T-cell (primary cell): ENCODE data around the gene DDR1. TPM values are rescaled to one million over a fixed set of nuclear protein-coding genes. Genes with fewer than 3 reads are reported as not detected.

ENCODE experiments used
- ATAC-seq, 4 experiments: fragments of 200-7000 bp in 3 of 4; fragments of 150-1000 bp in 1 of 4; cut with Tn5 transposase; replicated peaks in 1 of 4; 1 replicate in 3 of 4; 2 replicates in 1 of 4; pipeline ENCODE4 v1.10.0; 2021; ENCODE audit warnings: moderate library complexity in 3 of 4, mild to moderate bottlenecking in 2 of 4, moderate number of reproducible peaks in 1 of 4
- CTCF ChIA-PET, 2 donors: fragments of 300-600 bp; sonication (Branson Sonifier 250); formaldehyde crosslinking; loops; one replicate each; lab custom pipeline; 2022; ENCODE audit warnings: antibody characterized with exemption in 2 of 2; lab: Charles Lee
- POLR2A ChIA-PET, 2 donors: fragments of 300-600 bp; sonication (Branson Sonifier 250); formaldehyde crosslinking; loops; one replicate each; lab custom pipeline; 2022; ENCODE audit warnings: antibody characterized with exemption in 2 of 2; lab: Charles Lee
- DNase-seq, 35 experiments: peaks; one replicate each; pipeline versions ENCODE4 v3.0.0 to v3.0.0-alpha.2; 2013 to 2023
- H3K27ac ChIP-seq: one replicate; pipeline ENCODE4 v1.5.1; 2013; ENCODE audit warnings: low read length
- H3K27me3 ChIP-seq, 2 experiments: replicated peaks in 1 of 2; 1 replicate in 1 of 2; 2 replicates in 1 of 2; pipeline versions ENCODE4 v1.6.1 to v1.7.0; 2013; ENCODE audit warnings: low read length in 1 of 2, mixed read lengths in 1 of 2; ENCODE audit not compliant: control insufficient read depth in 2 of 2, insufficient read depth in 2 of 2; ENCODE audit errors: extremely low read depth in 1 of 2
- H3K36me3 ChIP-seq, 2 donors: 1 replicate in 1 of 2; 2 replicates in 1 of 2; pipeline versions ENCODE4 v1.6.1 to v1.7.0; 2013; ENCODE audit warnings: low read length in 1 of 2; ENCODE audit not compliant: control insufficient read depth in 2 of 2, insufficient read depth in 1 of 2; ENCODE audit errors: extremely low read depth in 1 of 2
- H3K4me1 ChIP-seq, 2 experiments: 1 replicate in 1 of 2; 2 replicates in 1 of 2; pipeline versions ENCODE4 v1.6.1 to v1.7.0; 2013; ENCODE audit warnings: low read length in 2 of 2, mixed read lengths in 1 of 2; ENCODE audit not compliant: insufficient read depth in 2 of 2, control insufficient read depth in 1 of 2; ENCODE audit errors: extremely low read depth in 1 of 2
- H3K4me3 ChIP-seq, 2 donors: 1 replicate in 1 of 2; 2 replicates in 1 of 2; pipeline versions ENCODE4 v1.5.1 to v1.7.0; 2013; ENCODE audit warnings: mild to moderate bottlenecking in 2 of 2, low read length in 1 of 2, moderate library complexity in 1 of 2; ENCODE audit not compliant: control insufficient read depth in 1 of 2; ENCODE audit errors: extremely low read depth in 1 of 2
- H3K9me3 ChIP-seq: 2 replicates; pipeline ENCODE4 v1.7.0; 2013
- H3K27ac Mint-ChIP-seq, 2 donors: one replicate each; pipeline ENCODE4 v1.8.0; 2020 to 2021; ENCODE audit warnings: mild to moderate bottlenecking in 2 of 2, mixed read lengths in 2 of 2
- H3K27me3 Mint-ChIP-seq, 2 donors: one replicate each; pipeline ENCODE4 v1.8.0; 2021 to 2022; ENCODE audit warnings: mixed read lengths in 2 of 2
- H3K36me3 Mint-ChIP-seq: one replicate; pipeline ENCODE4 v1.8.0; 2021; ENCODE audit warnings: mixed read lengths
- H3K4me1 Mint-ChIP-seq, 3 donors: one replicate each; pipeline ENCODE4 v1.8.0; 2020 to 2022; ENCODE audit warnings: mixed read lengths in 3 of 3, mild to moderate bottlenecking in 1 of 3
- H3K4me3 Mint-ChIP-seq, 3 donors: one replicate each; pipeline ENCODE4 v1.8.0; 2020 to 2022; ENCODE audit warnings: mild to moderate bottlenecking in 3 of 3, mixed read lengths in 3 of 3, moderate library complexity in 3 of 3
- H3K9me3 Mint-ChIP-seq, 3 donors: one replicate each; pipeline ENCODE4 v1.8.0; 2020 to 2022; ENCODE audit warnings: mixed read lengths in 3 of 3
- WGBS: methylation state at CpG from one replicate; pipeline ENCODE4 v1.1.5; 2013; ENCODE audit warnings: missing lambda C conversion rate; ENCODE audit not compliant: insufficient coverage; 5-methylcytosine and 5-hydroxymethylcytosine counted together
- total RNA-seq, 35 experiments: library from RNA in 6 of 35; stranded (reverse) in 6 of 35; fragments of 120-200 nt in 1 of 35; gene quantifications; one replicate each; pipeline versions ENCODE4 v1.2.1 to v1.2.4 and lab custom pipeline; 2013 to 2026

The DDR1 gene
- total RNA-seq, 5 donors from 2014 or later (not counting 1 experiment from before 2014, with no cell fraction given): 8.8 to 23.9 (median 19.3) TPM

- H3K4me3 Mint-ChIP-seq: no peak overlapping the region
- CTCF ChIA-PET: no interaction called here
- H3K27ac ChIP-seq: no peak overlapping the region
- DNase-seq: no peak
- H3K4me1 Mint-ChIP-seq: peaks cover 24 to 29% (median 29%) of the 10 kb centered on the region in 3 donors
- no peak for ATAC-seq
- no peaks in the 10 kb centered on the region for H3K9me3 Mint-ChIP-seq
- no peak overlapping the region for H3K27ac Mint-ChIP-seq
- peaks cover 23 to 30% of the 10 kb centered on the region in 2 experiments for H3K4me1 ChIP-seq
- peaks cover 0 to 11% of the 10 kb centered on the region in 2 experiments for H3K27me3 ChIP-seq
- H3K36me3 Mint-ChIP-seq: peaks cover 17% of the 10 kb centered on the region
- POLR2A ChIA-PET: no interaction called here
- 83% methylated on average over 3 of the region's 6 CpGs for WGBS
- H3K4me3 ChIP-seq: no peak overlapping the region
- peaks cover 11 to 22% of the 10 kb centered on the region in 2 donors for H3K36me3 ChIP-seq
- no peaks in the 10 kb centered on the region for H3K27me3 Mint-ChIP-seq
- H3K9me3 ChIP-seq: no peaks in the 10 kb centered on the region
Measured at GRCh38 chr6:30887901-30888815, 3.8 kb downstream of the DDR1 start.

DNA sequence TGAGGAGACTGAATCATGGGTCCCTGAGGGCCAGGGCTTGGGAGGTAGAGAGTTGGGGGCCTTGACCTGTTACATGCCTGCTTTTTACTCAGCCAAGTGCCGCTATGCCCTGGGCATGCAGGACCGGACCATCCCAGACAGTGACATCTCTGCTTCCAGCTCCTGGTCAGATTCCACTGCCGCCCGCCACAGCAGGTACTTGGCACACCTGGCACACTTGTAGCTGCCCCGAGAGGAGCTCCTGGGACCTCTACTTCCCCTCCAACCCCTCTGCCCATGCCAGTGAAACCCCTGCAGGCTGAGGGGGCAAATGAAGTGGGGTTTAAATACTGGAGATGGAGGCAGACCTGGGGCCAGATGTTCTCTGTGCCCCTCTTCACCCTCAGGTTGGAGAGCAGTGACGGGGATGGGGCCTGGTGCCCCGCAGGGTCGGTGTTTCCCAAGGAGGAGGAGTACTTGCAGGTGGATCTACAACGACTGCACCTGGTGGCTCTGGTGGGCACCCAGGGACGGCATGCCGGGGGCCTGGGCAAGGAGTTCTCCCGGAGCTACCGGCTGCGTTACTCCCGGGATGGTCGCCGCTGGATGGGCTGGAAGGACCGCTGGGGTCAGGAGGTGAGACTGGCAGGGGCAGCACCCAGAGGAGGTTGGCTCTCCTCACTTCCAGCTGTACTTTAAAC lies 4.6 kb downstream of the DDR1 start:
- 88% methylated on average over 6 of the region's 18 CpGs for WGBS
- CTCF ChIA-PET: interaction anchor here (0.6 kb wide), 2 partner anchors 46 to 339 kb away, joined by 3 read pairs; no protein-coding TSS in a partner anchor

GRCh38 chr6:30889496-30889885 lies 5.2 kb downstream of the DDR1 start:
- Histone ChIP-seq H3K4me3 (no peak overlapping the region), H3K4me1 (peaks cover 16 to 21% of the 10 kb centered on the region in 2 experiments), H3K27ac (no peak overlapping the region), H3K36me3 (peaks cover 20 to 22% of the 10 kb centered on the region in 2 donors), H3K9me3 (no peaks in the 10 kb centered on the region), H3K27me3 (peaks cover 0 to 9% of the 10 kb centered on the region in 2 experiments)
- Mint-ChIP-seq H3K4me3 (no peak overlapping the region), H3K27me3 (no peaks in the 10 kb centered on the region), H3K9me3 (no peaks in the 10 kb centered on the region), H3K4me1 (peaks cover 19 to 23% (median 22%) of the 10 kb centered on the region in 3 donors), H3K36me3 (peaks cover 17% of the 10 kb centered on the region), H3K27ac (no peak overlapping the region)
- ChIA-PET POLR2A (no interaction called here), CTCF (interaction anchor here (0.6 kb wide), 2 partner anchors 46 to 339 kb away, joined by 3 read pairs; no protein-coding TSS in a partner anchor)
- WGBS: no CpG with 5 or more reads among the region's 4 CpGs
- no peak for ATAC-seq
- no peak for DNase-seq

More for the DNA sequence above, 4.6 kb downstream of the DDR1 start:
- H3K4me3 ChIP-seq: no peak overlapping the region
- Mint-ChIP-seq H3K4me1 (peaks cover 19 to 23% (median 22%) of the 10 kb centered on the region in 3 donors), H3K36me3 (peaks cover 17% of the 10 kb centered on the region), H3K9me3 (no peaks in the 10 kb centered on the region), H3K27ac (no peak overlapping the region), H3K4me3 (no peak overlapping the region), H3K27me3 (no peaks in the 10 kb centered on the region)
- H3K27ac ChIP-seq: no peak overlapping the region
- no peaks in the 10 kb centered on the region for H3K9me3 ChIP-seq
- POLR2A ChIA-PET: no interaction called here
- peaks cover 16 to 22% of the 10 kb centered on the region in 2 donors for H3K36me3 ChIP-seq
- H3K4me1 ChIP-seq: peaks cover 16 to 22% of the 10 kb centered on the region in 2 experiments
- H3K27me3 ChIP-seq: peaks cover 0 to 9% of the 10 kb centered on the region in 2 experiments
- no peak for ATAC-seq
- no peak for DNase-seq

- peaks cover 14 to 16% of the 10 kb centered on the region in 2 experiments for H3K4me1 ChIP-seq
- no peak overlapping the region for H3K4me3 ChIP-seq
- H3K4me1 Mint-ChIP-seq: peaks cover 16 to 19% (median 19%) of the 10 kb centered on the region in 3 donors
- H3K36me3 ChIP-seq: peaks cover 22% of the 10 kb centered on the region in 2 donors
- H3K36me3 Mint-ChIP-seq: peaks cover 23% of the 10 kb centered on the region
- H3K27me3 ChIP-seq: peaks cover 0 to 9% of the 10 kb centered on the region in 2 experiments
- H3K27ac ChIP-seq: no peak overlapping the region
- ATAC-seq (no peak), DNase-seq (no peak)
- CTCF ChIA-PET: interaction anchor here in 1 of 2 donors (0.6 kb wide), 1 partner anchor 45 kb away, joined by 3 read pairs; no protein-coding TSS in a partner anchor
- no peaks in the 10 kb centered on the region for H3K27me3 Mint-ChIP-seq
- no peaks in the 10 kb centered on the region for H3K9me3 ChIP-seq
- POLR2A ChIA-PET: no interaction called here
- 89% methylated on average over 12 of the region's 14 CpGs for WGBS
- no peak overlapping the region for H3K27ac Mint-ChIP-seq
- no peak overlapping the region for H3K4me3 Mint-ChIP-seq
- no peaks in the 10 kb centered on the region for H3K9me3 Mint-ChIP-seq
Measured at GRCh38 chr6:30889921-30890645, 5.8 kb downstream of the DDR1 start.

DNA sequence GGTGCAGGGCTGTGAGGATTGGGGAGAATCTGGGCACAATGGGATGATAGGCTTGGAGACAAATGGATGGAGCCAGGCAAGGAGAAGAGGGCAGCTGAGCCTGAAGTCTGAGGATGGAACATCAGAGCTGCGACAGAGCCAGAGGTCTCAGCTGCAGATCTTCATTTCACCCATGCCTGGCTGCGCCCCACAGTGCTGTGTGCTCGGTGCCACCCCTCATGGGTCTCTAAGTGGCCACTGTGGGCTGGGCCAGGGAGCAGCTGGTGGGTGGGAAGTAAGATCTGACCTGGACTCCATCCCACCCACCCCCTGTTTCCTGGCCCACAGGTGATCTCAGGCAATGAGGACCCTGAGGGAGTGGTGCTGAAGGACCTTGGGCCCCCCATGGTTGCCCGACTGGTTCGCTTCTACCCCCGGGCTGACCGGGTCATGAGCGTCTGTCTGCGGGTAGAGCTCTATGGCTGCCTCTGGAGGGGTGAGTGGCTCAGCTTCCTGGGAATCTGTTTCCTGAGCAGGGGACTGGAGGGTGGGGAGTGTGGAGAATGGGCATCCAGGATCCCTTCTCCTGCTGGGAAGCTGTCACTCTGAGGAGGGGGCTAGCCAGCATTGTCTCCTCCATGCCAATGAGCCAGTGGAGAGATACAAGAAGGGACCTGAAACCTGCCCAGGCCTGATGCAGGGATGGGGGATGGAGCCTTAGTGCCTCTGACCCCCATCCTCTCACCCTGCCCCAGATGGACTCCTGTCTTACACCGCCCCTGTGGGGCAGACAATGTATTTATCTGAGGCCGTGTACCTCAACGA lies 6.5 kb downstream of the DDR1 start:
- peaks cover 8 to 12% (median 11%) of the 10 kb centered on the region in 3 donors for H3K4me1 Mint-ChIP-seq
- H3K27ac ChIP-seq: no peak overlapping the region
- 93% methylated on average over 9 of the region's 12 CpGs for WGBS
- peaks cover 24% of the 10 kb centered on the region for H3K36me3 Mint-ChIP-seq
- ChIA-PET CTCF (no interaction called here), POLR2A (no interaction called here)
- H3K27ac Mint-ChIP-seq: no peak overlapping the region
- no peaks in the 10 kb centered on the region for H3K27me3 Mint-ChIP-seq
- peaks cover 0 to 9% of the 10 kb centered on the region in 2 experiments for H3K27me3 ChIP-seq
- H3K9me3 Mint-ChIP-seq: no peaks in the 10 kb centered on the region
- ATAC-seq: no peak
- peaks cover 8% of the 10 kb centered on the region in 2 experiments for H3K4me1 ChIP-seq
- H3K4me3 ChIP-seq: no peak overlapping the region
- no peak for DNase-seq
- peaks cover 22 to 25% of the 10 kb centered on the region in 2 donors for H3K36me3 ChIP-seq
- H3K4me3 Mint-ChIP-seq: no peak overlapping the region
- H3K9me3 ChIP-seq: no peaks in the 10 kb centered on the region
